ENCODE measurements around the gene IMMP1L.

DNA sequence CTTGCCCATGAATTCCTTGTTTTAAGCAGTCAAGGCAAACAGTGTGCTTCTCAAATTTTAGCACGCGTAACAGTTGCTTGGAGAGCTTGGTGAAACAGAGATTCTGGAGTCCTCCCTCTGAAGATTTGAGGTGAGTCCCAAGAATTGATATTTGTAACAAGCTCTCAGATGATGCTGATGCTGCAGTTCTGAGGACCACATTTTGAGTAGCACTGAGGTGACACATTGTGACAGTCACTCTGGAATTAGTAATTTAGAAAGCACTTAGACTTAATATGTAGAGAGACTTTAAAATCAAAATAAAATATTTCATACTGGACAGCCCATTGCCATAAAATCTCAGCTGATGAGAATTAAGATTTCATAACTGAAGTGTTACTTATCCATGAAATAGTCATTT is 101.2 kb downstream of the IMMP1L start:
- TF ChIP-seq, protein P1, sequence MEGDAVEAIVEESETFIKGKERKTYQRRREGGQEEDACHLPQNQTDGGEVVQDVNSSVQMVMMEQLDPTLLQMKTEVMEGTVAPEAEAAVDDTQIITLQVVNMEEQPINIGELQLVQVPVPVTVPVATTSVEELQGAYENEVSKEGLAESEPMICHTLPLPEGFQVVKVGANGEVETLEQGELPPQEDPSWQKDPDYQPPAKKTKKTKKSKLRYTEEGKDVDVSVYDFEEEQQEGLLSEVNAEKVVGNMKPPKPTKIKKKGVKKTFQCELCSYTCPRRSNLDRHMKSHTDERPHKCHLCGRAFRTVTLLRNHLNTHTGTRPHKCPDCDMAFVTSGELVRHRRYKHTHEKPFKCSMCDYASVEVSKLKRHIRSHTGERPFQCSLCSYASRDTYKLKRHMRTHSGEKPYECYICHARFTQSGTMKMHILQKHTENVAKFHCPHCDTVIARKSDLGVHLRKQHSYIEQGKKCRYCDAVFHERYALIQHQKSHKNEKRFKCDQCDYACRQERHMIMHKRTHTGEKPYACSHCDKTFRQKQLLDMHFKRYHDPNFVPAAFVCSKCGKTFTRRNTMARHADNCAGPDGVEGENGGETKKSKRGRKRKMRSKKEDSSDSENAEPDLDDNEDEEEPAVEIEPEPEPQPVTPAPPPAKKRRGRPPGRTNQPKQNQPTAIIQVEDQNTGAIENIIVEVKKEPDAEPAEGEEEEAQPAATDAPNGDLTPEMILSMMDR (IDR thresholded peaks at IDR 0.05), result no peak
- no peak for TF ChIP-seq POLR2A (IDR thresholded peaks at IDR 0.05)

All from heart left ventricle (tissue), 13 donors.